NCI-H524 treated with DMSO at 0.1 percent for 48 hours (cell line): ENCODE results near the gene NKX6-2.
"Not testable (repeated sequence)": the region's sequence is repeated elsewhere in the genome, so short reads cannot be mapped to it uniquely, and the experiment has no call there.

ENCODE experiments used
- DNase-seq: peaks from one replicate; lab custom pipeline; 2025; lab: John Stamatoyannopoulos, UW

The NKX6-2 gene

GRCh38 chr10:132797986-132798385, 12.0 kb upstream of the NKX6-2 start:
- not testable (repeated sequence) for DNase-seq

DNA sequence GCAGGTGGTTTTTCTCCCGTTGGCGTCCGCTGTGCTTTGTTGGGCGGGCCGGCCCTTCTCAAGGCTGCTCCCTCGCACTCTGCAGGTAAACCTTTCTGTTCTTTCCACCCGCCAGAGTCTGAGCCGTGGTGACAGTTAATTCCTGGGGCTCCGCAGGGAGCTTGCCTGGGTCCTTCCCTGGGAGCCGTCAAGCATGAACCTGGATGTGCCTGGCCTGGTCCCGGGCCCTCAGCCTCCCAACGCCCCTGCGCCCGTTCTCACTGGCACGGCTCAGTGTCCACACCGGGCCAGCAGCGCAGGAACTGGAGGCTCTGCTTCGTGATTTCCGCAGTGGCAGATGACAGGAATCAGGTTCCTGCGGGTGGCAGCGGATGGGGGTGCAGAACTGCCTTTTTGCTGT, 10.9 kb upstream of the NKX6-2 start:
- DNase-seq, result no peak

DNA sequence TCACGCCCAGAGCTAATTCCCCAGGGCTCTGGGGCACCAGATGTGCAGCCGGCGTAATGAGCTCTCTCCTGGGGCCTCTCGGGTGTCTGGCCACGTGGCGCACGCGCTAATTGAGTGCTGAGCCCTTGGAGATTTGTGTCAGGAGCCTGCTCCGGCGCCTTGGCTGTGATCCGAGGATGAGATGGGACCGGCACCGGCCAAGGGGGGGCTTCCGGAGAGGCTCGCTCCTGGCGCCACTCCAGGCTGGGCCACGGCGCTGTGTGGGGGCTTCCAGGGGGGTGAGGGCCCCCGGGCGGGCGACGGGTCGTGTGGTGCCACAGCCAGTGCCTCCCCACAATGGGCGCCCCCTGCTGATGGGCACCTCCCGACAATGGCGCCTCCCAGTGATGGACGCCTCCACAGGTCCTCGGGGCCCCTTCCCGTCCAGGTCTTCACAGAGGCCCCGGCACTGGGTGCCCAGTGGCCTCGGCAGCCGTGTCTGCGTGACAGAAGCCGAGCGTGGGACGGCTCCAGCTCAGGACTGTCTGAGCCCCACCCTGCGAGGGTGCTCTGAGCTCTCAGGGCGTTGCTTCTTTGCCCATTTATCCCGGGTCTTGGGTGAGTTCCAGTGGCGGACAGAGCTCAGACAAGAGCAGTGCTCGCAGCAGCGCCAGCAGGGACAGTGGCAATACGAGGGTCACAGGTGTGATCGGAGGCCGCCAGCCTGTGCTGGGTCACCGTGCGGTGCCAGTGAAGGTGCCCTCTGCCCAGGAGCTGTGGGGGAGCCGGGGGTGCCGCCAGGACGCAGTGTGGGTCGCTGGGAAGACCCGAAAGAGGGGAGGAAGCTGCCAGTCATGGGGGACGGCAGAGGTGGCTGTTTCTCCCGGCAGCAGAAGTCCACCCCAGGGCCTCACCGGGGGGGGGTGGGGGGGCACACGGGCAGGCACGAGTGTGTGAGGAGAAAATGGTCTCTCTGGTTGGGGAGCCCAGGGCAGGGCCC, 8.2 kb upstream of the NKX6-2 start:
- DNase-seq, result peak; percentile 33

DNA sequence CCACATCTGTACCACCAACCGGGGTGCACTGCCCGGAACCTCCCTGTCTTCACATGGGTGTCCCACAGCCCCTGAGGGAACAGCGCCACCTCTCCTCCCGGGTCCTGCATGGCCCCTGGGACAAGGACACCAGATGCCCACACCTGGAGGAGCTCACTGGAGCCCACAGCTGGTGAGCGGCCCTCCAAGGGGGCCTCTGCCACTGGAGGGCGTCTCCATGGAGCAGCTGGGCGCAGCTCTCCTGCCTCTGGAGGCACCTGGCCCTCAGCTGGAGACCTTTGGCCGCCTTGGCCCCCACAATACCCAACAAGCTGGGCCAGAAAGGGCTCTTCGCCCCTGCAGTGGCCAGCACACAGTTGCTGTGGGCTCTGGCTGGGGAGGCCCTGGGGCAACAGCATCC, 7.3 kb upstream of the NKX6-2 start:
- no peak for DNase-seq

DNA sequence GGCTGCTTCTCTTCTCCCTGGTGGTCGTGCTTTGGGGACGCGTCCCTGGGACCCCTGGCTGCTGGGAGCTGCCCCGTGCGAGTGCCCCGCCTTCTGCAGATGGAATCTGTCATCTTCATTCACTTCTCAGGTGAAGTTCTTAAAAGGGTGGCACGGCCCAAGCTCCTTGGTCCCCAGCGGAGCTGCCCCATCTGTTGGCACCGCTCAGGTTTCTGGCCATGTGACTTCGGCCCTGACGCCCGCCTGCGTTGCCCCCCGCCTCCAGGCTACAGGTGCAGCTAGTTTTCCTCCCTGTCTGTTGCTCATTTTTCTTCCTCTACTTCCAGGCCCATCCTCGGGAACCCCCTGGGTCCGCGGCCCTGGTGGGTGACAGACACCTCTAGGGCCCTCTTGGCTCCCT, 6.8 kb upstream of the NKX6-2 start:
- DNase-seq, result no peak

- DNase-seq, result not testable (repeated sequence)
These were observed 6.2 kb upstream of the NKX6-2 start for GRCh38 chr10:132792099-132792498.

DNA sequence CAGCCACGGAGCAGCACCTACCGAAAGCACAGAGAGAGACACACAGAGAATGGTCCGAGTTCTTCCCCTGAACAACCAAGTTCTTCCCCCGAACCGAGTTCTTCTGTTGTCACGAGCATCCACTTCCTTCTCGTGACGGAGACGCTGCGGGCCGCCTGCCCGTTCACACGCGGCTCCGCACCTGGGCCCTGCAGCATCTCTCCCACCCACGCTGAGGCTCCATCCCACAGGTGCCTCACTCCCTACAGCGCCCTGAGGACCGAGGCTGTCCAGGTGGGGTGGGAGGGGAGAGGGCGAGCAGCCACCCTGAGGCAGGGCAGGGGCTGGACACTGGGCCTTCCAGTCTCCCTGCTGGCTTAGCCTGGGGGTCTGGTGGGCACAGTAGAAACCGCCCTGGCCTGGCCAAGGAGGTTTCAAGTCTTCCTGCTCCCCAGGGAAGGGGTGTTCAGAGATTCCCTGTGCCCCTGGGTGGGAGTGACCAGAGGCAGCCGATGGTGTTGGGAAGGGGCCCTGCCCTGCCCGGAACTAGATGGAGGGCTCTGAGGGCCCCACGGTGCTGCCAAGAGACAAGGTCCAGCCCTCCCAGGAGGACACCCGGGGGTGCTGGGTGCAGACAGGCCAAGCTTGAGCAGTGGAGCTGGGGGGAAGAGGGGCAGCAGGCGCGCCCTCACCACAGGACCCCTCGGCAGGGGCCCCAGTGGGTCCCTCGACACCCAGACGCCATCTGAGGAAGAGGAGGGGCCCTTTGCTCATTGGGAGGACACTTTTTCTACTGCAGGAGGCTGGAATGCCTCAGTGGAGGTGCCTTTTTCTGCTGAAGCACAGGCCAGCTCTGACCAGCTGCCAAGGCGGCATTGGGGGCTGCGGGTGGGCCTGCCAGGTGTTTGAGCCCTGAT, 5.2 kb upstream of the NKX6-2 start:
- DNase-seq, result no peak

DNA sequence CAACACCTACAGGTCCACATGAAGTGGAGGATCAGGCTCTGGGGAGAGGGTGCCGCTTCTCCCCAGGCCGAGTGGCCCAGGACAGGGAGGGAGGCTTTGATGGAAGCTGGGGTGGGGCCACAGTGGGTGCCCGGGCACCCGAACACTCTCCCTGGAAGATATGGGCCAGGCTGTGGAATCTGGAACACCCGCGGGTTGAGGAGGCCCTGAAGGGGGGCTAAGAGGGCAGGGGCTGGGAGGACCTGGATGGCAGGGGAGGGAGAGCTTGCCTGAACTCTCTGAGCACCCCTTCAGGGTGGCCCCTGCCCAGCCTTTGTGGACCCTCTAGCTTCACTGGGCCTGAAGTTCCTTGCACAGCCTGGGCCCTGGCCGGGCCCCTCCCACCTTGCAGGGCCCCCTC, 4.5 kb upstream of the NKX6-2 start:
- no peak for DNase-seq

DNA sequence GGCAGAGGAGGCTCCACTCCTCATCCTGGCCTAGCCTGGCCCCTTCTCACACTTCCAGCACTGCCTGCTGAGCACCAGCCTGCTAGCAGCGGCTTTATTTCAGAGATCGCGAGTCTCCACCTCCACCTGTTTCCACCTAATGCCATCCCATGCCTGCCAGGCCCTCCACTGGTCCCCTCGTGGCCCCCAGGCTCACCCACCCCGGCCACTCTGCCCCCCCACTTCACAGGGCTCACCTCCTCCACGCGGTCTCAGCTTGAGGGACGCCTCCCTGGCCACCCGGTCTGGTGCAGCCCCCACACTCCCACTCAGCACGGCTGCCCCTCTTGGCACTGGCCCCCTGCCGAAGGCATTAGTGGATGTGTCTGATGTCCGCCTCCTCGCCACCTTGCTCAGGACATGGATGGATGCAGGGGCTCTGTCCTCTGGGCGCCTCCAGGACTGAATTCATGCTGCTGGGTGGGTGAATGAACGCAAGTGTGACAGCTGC, 3.8 kb upstream of the NKX6-2 start:
- no peak for DNase-seq

DNA sequence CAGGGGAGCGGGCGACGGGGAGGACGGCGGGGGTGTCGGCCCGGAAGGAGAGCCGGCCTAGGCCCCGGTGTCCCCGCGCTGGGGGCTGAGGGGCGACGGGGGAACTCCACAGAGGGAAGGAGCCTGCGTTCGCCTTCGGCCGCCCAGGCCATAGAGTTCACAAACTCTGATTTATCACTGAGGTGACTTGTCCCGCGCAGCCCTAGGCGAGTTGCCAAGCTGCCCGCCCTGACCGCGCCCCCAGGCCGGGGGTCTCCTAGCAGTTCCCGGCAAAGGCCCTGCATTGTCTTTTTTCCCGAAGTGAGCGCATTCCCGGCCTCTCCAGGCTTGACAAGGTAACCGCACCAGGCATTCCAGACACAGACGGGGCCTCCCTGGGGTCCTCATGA, 2.9 kb upstream of the NKX6-2 start:
- DNase-seq, result no peak

DNA sequence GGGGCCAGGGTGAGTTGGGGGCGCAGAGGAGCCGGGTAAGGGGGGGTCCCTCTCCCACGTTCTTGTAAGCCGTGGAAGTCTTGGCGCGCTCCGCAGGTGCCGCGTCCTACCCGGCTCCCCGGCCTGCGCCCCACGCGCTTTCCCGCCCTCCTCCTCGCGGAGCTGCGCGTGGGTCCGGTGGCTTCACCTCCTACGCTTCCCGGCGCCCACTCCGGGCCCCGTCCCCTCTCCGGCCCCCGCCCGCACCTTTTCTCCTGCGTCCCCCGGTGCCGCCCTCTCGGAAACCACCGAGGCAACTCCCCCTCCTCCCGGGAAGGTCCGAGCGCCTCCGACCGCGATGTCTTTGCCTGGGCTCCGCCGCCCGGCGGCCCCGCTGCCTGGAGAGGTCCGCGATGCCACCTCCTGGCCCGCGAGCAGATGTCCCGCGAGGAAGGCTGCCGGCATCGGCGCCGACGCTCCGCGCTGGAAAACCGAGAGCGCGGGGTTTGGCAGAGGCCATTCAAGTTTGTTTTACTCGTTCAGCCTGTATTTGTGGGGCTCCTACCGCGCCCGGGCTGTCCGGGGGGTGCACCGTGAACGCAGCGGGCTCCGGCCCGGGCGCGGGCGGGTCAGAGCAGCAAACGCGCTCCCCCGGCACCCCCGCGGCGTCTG, 2.4 kb upstream of the NKX6-2 start:
- no peak for DNase-seq

DNA sequence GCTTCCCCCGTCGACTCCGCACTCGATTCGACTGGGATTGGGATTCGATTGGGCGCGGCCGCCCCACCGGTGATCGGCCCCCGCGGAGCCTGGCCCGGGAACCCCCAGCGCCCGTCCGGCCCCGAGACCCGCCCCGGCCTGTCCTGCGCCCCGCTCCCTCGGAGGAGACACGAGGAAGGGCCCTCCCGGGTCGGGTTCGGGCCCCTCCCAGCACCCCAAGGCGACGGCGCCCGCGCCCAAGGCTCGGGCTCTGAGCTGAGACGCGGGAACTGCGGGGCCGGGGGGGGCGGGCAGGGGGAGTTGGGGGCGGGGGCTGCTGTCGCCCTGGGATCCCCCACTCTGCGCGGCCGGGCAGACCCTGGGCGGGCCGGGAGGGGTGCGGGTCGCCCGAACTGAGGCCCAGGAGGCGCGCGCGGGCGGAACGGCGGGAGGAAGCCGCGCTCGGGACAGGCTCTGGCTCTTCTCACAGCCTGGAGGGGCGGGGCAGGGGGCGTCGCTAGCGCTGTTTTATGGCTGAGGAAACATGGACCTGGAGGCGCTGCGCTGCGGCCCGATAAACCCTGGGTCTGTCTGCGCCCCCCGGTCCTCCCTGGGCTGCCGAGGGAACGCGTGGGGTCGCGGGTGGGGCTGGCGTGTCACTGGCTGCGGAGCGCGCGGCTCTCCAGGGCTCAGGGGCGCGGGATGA, 1.7 kb upstream of the NKX6-2 start:
- DNase-seq, result no peak

DNA sequence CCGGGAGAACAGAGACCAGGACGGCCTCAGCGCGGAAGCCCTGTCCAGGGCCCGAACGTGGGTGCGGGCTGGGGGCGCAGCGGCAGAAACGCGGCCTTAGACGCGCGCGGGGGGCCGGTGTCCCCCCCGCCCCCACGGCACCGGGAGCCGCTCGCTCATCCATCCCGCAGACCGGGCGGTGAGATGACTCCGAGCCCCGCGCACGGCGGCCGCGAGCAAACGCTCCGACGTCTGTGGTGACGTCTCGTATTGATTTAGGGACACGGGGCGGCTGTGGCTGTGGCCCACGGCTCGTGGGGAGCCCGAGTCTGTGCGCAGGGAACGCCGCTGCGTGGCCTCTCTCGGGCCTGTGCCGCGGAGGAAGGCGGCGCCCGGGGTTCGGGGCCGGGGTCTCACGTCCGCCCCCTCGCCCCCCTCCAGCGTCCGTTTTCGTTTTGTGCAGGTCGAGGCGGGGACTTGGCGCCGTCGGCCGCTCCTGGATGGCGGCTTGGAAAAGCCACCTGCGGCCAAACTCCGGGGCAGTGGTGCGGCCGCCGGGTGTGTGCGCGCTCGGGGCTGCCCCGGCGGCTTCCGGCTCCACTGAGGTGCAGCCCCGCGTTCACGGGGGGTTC, 1.0 kb upstream of the NKX6-2 start:
- DNase-seq, result no peak

GRCh38 chr10:132786476-132786883, 533 bp upstream of the NKX6-2 start:
- no peak for DNase-seq

DNA sequence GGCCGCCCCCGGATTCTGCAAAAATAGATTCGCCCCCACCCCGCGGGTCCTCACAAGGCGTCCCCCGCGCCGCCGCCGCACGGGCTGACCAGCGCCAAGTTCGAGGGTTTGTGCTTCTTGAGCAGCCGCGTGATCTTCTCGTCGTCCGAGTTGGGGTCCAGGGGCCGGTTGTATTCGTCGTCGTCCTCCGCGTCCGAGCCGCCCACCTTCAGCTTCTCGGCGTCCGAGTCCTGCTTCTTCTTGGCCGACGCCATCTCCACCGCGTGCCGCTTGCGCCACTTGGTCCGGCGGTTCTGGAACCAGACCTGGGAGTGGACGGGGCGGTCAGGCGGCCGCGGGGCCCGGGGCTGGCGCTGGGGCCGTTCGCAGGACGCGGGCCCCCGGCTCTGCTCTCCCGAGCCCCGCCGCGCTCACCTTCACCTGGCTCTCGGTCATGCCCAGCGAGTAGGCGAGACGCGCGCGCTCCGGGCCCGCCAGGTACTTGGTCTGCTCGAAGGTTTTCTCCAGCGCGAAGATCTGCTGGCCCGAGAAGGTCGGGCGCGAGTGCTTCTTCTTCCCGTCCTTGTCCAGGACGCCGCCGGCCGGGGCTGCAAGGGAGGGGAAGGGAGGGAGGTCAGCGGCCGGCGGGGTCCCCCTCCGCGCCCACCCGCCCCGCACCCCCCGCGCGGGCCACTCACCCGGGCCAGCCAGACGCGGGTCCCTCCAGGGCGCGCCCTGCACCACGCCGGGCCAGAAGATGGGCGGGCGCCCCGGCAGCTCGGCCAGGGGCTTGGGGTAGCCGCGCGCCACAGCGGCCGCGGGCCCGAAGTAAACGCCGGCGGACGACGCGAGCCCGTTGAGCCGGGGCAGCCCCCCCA, 853 bp downstream of the NKX6-2 start:
- DNase-seq, result no peak

GRCh38 chr10:132783940-132784865, 1.7 kb downstream of the NKX6-2 start:
- DNase-seq, result no peak

- DNase-seq, result no peak
These were observed 2.6 kb downstream of the NKX6-2 start for GRCh38 chr10:132783165-132783939.

DNA sequence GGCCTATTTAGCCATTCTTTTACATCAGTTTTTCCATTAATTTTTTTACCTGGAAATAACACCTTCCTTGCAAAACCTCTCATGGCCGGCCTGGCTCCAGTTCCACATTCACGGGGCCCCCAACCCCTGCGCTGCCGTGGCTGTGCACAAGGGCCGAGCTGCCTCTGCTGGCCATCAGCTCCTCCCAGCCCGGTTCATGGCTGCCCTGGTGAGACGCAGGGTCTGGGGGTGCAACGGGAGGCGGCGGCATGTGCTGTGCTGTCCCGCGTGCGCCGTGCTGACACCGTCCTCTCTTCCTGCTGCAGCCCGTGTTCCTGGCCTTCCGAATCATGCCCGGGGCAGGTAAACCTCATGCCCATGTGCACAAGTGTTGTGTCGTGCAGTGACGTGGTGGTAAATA, 4.4 kb downstream of the NKX6-2 start:
- no peak for DNase-seq
